Breast epithelium (tissue), 3 donors: ENCODE results near the gene ULK4.

Experiments
- POLR2A ChIP-seq: fragments of 450-650 bp; IDR thresholded peaks from one replicate; pipeline ENCODE4 v1.6.1; 2016; ENCODE audit warnings: antibody characterized with exemption, mild to moderate bottlenecking, moderate library complexity
- POLR2AphosphoS5 ChIP-seq, 3 donors: sonication (generic); formaldehyde crosslinking; IDR thresholded peaks; one replicate each; pipeline ENCODE4 v1.6.1; 2017; ENCODE audit warnings: antibody characterized with exemption in 3 of 3
- TF ChIP-seq, protein P1 (sequence below), 3 donors: fragments of 450-650 bp; IDR thresholded peaks; one replicate each; pipeline ENCODE4 v1.5.1; 2016 to 2017; ENCODE audit warnings: antibody characterized with exemption in 3 of 3, mild to moderate bottlenecking in 3 of 3, moderate library complexity in 3 of 3

DNA sequence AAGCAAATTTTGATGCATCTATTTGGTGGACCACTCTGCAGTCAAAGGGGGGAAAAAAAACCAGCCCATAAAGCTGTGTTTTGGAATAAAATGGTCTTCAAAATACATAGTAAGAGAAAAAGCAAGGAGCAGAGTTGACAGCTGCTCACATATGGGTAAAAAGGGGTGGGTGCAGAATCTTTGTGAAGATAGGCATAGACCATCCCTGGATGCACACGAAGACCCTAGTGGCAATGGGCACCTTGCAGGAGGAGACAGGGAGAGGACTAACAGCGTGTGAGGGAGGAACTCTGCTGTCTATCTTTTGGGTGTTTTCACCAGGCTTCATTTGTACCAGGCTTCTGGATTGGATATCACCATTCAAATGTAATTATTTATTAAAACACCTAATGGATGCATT, 718.7 kb downstream of the ULK4 start:
- TF ChIP-seq, protein P1, sequence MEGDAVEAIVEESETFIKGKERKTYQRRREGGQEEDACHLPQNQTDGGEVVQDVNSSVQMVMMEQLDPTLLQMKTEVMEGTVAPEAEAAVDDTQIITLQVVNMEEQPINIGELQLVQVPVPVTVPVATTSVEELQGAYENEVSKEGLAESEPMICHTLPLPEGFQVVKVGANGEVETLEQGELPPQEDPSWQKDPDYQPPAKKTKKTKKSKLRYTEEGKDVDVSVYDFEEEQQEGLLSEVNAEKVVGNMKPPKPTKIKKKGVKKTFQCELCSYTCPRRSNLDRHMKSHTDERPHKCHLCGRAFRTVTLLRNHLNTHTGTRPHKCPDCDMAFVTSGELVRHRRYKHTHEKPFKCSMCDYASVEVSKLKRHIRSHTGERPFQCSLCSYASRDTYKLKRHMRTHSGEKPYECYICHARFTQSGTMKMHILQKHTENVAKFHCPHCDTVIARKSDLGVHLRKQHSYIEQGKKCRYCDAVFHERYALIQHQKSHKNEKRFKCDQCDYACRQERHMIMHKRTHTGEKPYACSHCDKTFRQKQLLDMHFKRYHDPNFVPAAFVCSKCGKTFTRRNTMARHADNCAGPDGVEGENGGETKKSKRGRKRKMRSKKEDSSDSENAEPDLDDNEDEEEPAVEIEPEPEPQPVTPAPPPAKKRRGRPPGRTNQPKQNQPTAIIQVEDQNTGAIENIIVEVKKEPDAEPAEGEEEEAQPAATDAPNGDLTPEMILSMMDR (IDR thresholded peaks at IDR 0.05) = no peak
- TF ChIP-seq POLR2AphosphoS5 (IDR thresholded peaks at IDR 0.05) (no peak), POLR2A (no peak)
